ENCODE results near the gene PAPPA2.

- TF ChIP-seq POLR2AphosphoS5 (IDR thresholded peaks at IDR 0.05; ENCODE audit: low read depth, low read length): no peak
- no peak for TF ChIP-seq POLR2A (IDR thresholded peaks at IDR 0.05; ENCODE audit: low read depth, low read length)
- no peak for TF ChIP-seq TAF1 (IDR thresholded peaks at IDR 0.05; ENCODE audit: borderline replicate concordance, low read depth, low read length)
Observed at GRCh38 chr1:176545034-176545639, 82.2 kb downstream of the PAPPA2 start.
